Thoracic aorta (tissue), 2 donors: Measurements from ENCODE around the gene ANO1. TPM values are rescaled to one million over a fixed set of nuclear protein-coding genes. Genes with fewer than 3 reads are reported as not detected.
A peak's percentile ranks its signal among the peaks of the same experiment; 100 is the strongest.

Experiments used
- ATAC-seq: fragments of 150-250 bp; one replicate; pipeline ENCODE4 v1.8.0; 2017; ENCODE audit warnings: low read depth; ENCODE audit not compliant: insufficient number of reproducible peaks, low FRiP score
- DNase-seq: peaks from one replicate; pipeline ENCODE4 v3.0.0-alpha.2; 2020; ENCODE audit warnings: low spot score
- H3K27ac ChIP-seq, 2 donors: fragments of 200-600 bp; sonication (generic); 1 replicate in 1 of 2; 2 replicates in 1 of 2; pipeline ENCODE4 v1.5.1; 2016; ENCODE audit warnings: mild to moderate bottlenecking in 2 of 2, moderate library complexity in 2 of 2
- H3K27me3 ChIP-seq: fragments of 200-600 bp; sonication (generic); replicated peaks from 2 replicates; pipeline ENCODE4 v1.6.0; 2016; ENCODE audit warnings: mild to moderate bottlenecking; ENCODE audit not compliant: insufficient read depth
- H3K36me3 ChIP-seq: fragments of 200-600 bp; sonication (generic); one replicate; pipeline ENCODE4 v1.5.1; 2016
- H3K4me1 ChIP-seq, 2 donors: fragments of 200-600 bp; sonication (generic); 1 replicate in 1 of 2; 2 replicates in 1 of 2; pipeline versions ENCODE4 v1.5.1 to v1.6.0; 2016; ENCODE audit warnings: low read depth in 2 of 2, mild to moderate bottlenecking in 1 of 2; ENCODE audit not compliant: control insufficient read depth in 1 of 2
- H3K4me3 ChIP-seq: fragments of 200-600 bp; sonication (generic); 2 replicates; pipeline ENCODE4 v1.5.1; 2016; ENCODE audit warnings: mild to moderate bottlenecking
- H3K9me3 ChIP-seq: fragments of 200-600 bp; sonication (generic); 2 replicates; pipeline ENCODE4 v1.5.1; 2016
- total RNA-seq, 2 donors: library from RNA; depleted of rRNA; stranded (reverse); fragments of >200 nt; gene quantifications; one replicate each; pipeline versions ENCODE4 v1.1.0 to v1.2.3, GENCODE V29; 2016
- TF ChIP-seq, protein P1 (sequence below): fragments of 200-600 bp; sonication (generic); IDR thresholded peaks from one replicate; pipeline ENCODE4 v1.5.1; 2019; ENCODE audit warnings: antibody characterized with exemption

ANO1 gene
- total RNA-seq, 2 donors from 2014 or later: 122 to 161 TPM

DNA sequence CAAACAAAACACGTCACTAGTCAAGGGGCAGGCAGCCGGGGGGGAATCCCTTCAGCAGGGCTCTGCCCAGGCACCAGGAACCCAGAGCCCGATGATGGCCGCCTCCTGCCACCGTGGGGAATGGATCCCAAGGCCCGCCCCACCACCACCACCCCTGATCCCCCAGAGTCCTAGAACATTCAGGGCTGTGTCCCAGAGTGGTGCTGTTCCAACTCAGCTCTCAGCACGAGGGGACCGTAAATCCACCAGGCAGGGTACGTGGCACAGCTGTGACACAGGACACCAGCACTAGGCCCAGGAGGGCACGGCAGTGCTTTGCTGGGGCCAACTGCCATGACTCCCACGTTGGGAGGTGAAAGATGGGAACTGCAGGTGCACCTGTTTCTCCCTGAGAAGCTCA is 29.6 kb downstream of the ANO1 start:
- TF ChIP-seq, protein P1, sequence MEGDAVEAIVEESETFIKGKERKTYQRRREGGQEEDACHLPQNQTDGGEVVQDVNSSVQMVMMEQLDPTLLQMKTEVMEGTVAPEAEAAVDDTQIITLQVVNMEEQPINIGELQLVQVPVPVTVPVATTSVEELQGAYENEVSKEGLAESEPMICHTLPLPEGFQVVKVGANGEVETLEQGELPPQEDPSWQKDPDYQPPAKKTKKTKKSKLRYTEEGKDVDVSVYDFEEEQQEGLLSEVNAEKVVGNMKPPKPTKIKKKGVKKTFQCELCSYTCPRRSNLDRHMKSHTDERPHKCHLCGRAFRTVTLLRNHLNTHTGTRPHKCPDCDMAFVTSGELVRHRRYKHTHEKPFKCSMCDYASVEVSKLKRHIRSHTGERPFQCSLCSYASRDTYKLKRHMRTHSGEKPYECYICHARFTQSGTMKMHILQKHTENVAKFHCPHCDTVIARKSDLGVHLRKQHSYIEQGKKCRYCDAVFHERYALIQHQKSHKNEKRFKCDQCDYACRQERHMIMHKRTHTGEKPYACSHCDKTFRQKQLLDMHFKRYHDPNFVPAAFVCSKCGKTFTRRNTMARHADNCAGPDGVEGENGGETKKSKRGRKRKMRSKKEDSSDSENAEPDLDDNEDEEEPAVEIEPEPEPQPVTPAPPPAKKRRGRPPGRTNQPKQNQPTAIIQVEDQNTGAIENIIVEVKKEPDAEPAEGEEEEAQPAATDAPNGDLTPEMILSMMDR: no peak
- ATAC-seq (no peak), DNase-seq (no peak)
- H3K27ac ChIP-seq: peak overlapping the region; percentile 69 to 88
- peaks cover 21 to 72% of the 10 kb centered on the region in 2 donors for H3K4me1 ChIP-seq
- H3K4me3 ChIP-seq: no peak overlapping the region
- no peaks in the 10 kb centered on the region for H3K27me3 ChIP-seq
- no peaks in the 10 kb centered on the region for H3K9me3 ChIP-seq
- peaks cover 27% of the 10 kb centered on the region for H3K36me3 ChIP-seq

DNA sequence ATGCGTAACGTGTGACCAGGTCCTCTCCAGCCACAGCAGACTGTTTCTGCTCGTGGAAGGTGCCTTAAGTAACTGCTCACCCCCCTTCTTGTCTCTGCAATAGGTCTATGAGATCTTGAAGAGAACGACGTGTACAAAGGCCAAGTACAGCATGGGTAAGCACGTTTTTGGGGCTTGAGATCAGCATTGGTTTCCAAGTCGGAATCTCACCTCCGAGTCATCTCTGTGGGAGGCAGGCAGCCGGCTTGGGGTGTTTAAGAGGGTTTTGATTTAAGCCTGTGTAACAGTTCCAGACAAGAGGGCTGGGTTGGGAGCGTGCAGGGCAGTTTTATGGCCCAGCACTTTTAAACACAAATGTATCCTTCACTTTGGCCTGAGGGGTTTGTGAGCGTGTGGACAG is 30.1 kb downstream of the ANO1 start:
- H3K4me1 ChIP-seq: peaks cover 21 to 67% of the 10 kb centered on the region in 2 donors
- DNase-seq (no peak), ATAC-seq (no peak)
- TF ChIP-seq, protein P1: no peak
- H3K4me3 ChIP-seq: no peak overlapping the region
- no peaks in the 10 kb centered on the region for H3K9me3 ChIP-seq
- H3K27ac ChIP-seq: peak overlapping the region; percentile 69 to 88
- peaks cover 32% of the 10 kb centered on the region for H3K36me3 ChIP-seq
- H3K27me3 ChIP-seq: no peaks in the 10 kb centered on the region

DNA sequence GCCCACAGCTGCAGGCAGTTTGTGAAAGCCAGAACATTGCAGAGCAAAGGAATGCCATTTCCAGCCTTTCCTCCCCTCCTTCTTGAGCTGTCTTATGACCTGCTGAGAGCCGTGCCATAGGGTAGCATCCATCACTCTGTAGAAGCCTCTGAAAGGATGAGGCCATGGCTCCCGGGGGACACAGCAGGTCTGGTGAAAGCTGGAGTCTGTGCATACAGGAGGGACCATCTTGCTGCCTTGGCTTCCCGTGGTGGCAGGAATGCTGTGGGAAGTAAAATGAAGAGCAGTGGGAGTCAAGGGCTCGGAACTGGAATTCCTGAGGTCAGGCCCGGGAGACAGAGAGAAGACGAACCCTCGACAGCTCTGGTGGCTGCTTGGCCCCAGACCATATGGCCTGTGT is 30.9 kb downstream of the ANO1 start:
- Histone ChIP-seq H3K27me3 (no peaks in the 10 kb centered on the region), H3K36me3 (peaks cover 38% of the 10 kb centered on the region), H3K27ac (peak overlapping the region; percentile 69 to 88), H3K9me3 (no peaks in the 10 kb centered on the region), H3K4me3 (no peak overlapping the region), H3K4me1 (peaks cover 18 to 60% of the 10 kb centered on the region in 2 donors)
- no peak for ATAC-seq
- TF ChIP-seq, protein P1: no peak
- no peak for DNase-seq

DNA sequence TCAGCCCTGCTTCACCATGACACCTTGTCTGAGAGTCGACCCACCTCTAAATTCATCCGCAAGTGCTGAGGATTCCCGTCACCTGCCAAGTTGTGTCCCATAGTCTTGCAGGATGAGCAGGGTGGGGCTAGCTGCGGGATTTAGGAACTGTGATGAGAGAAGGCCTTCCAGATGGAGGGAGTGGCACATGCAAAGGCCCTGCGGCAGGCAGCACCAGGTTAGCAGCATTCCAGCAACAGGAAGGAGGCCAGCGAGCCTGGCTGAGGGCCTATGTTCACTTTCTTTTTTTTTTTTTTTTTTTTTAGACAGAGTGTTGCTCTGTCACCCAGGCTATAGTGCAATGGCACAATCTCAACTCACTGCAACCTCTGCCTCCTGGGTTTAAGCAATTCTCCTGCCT is 31.8 kb downstream of the ANO1 start:
- H3K36me3 ChIP-seq: peaks cover 44% of the 10 kb centered on the region
- no peak for ATAC-seq
- no peak for DNase-seq
- H3K4me3 ChIP-seq: no peak overlapping the region
- H3K27ac ChIP-seq: peak overlapping the region in 1 of 2 donors; percentile 88
- H3K4me1 ChIP-seq: peaks cover 18 to 60% of the 10 kb centered on the region in 2 donors
- TF ChIP-seq, protein P1: no peak
- no peaks in the 10 kb centered on the region for H3K27me3 ChIP-seq
- no peaks in the 10 kb centered on the region for H3K9me3 ChIP-seq

DNA sequence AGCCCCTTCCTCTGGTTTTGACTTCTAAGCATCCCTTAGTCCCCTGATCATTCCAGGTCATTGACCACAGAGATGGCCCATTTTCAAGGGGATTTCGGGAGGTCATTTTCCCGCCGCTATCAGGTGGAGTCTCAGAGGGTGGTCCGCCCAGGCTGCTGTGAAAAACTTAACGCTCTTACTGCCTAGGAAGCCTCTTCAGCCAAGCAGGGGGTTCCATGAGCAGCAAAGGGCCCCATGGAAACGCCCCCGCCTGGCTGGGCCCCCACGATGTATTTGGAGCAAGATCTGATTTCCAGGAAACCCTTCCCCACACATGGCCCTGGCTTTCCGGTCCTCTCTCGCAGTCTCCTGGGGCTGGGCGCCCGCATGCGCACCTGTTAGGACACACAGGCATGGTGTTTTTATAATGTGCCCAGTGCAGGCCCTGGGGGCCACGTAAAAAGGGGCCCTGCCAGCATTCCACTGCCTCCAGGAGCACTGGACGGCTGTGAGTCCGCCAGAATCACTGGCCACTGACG is 32.5 kb downstream of the ANO1 start:
- H3K36me3 ChIP-seq: peaks cover 44% of the 10 kb centered on the region
- no peak overlapping the region for H3K4me3 ChIP-seq
- ATAC-seq (no peak), DNase-seq (no peak)
- peak overlapping the region; percentile 36 to 64 for H3K27ac ChIP-seq
- peaks cover 18 to 57% of the 10 kb centered on the region in 2 donors for H3K4me1 ChIP-seq
- TF ChIP-seq, protein P1: no peak
- H3K9me3 ChIP-seq: no peaks in the 10 kb centered on the region
- H3K27me3 ChIP-seq: no peaks in the 10 kb centered on the region
